Measurements from ENCODE around the gene PMFBP1. TPM values are rescaled to one million over a fixed set of nuclear protein-coding genes. Genes with fewer than 3 reads are reported as not detected.
"Not testable (repeated sequence)": the region's sequence is repeated elsewhere in the genome, so short reads cannot be mapped to it uniquely, and the experiment has no call there.

PMFBP1 gene
- total RNA-seq, 2 experiments from 2014 or later, result 1.4 to 1.6 TPM

GRCh38 chr16:72083778-72084404 lies 88.1 kb downstream of the PMFBP1 start:
- no peak overlapping the region for H3K4me3 ChIP-seq (ENCODE audit: low read length)
- CTCF ChIA-PET, result interaction anchor here (1.2 kb wide), 1 partner anchor 9 kb away, joined by 3 read pairs; the partner anchor contains the start of genes DHX38 and TXNL4B
- Mint-ChIP-seq H3K4me1 (ENCODE audit: low read depth) (no peaks in the 10 kb centered on the region), H3K27me3 (no peaks in the 10 kb centered on the region), H3K27ac (no peak overlapping the region), H3K4me3 (no peak overlapping the region), H3K36me3 (ENCODE audit: low read depth) (peaks cover 47% of the 10 kb centered on the region), H3K9me3 (peaks cover 3% of the 10 kb centered on the region)
- peaks cover 36% of the 10 kb centered on the region for H3K36me3 ChIP-seq (ENCODE audit: insufficient read depth, low read length)
- no peak for ATAC-seq (ENCODE audit: poor library complexity)
- POLR2A ChIA-PET, result no interaction called here
- H3K4me1 ChIP-seq (ENCODE audit: insufficient read depth, low read length), result no peaks in the 10 kb centered on the region
- no peak overlapping the region for H3K27ac ChIP-seq (ENCODE audit: low read depth in 1 of 2, low read length in 2 of 2)
- peaks cover 5 to 9% of the 10 kb centered on the region in 2 experiments for H3K9me3 ChIP-seq (ENCODE audit: control insufficient read depth in 1 of 2, insufficient read depth in 1 of 2, low read length in 2 of 2)
- no peaks in the 10 kb centered on the region for H3K27me3 ChIP-seq (ENCODE audit: control insufficient read depth in 1 of 2, insufficient read depth in 2 of 2, low read length in 2 of 2)
- no peak for TF ChIP-seq CTCF (IDR thresholded peaks at IDR 0.05)
- intact Hi-C loops (cut with DNase I, micrococcal nuclease), result no loop called here
- no peak for DNase-seq

- intact Hi-C loops (cut with DNase I, micrococcal nuclease); CTCF ChIA-PET: not testable (repeated sequence)
Measured at GRCh38 chr16:72076991-72077706, 94.8 kb downstream of the PMFBP1 start.

GRCh38 chr16:72075067-72075466 lies 96.9 kb downstream of the PMFBP1 start:
- H3K27me3 Mint-ChIP-seq; H3K27me3 ChIP-seq (ENCODE audit: control insufficient read depth in 1 of 2, insufficient read depth in 2 of 2, low read length in 2 of 2); H3K27ac ChIP-seq (ENCODE audit: low read depth in 1 of 2, low read length in 2 of 2); ATAC-seq (ENCODE audit: poor library complexity); H3K9me3 ChIP-seq (ENCODE audit: control insufficient read depth in 1 of 2, insufficient read depth in 1 of 2, low read length in 2 of 2); H3K9me3 Mint-ChIP-seq; DNase-seq; H3K27ac Mint-ChIP-seq; H3K36me3 Mint-ChIP-seq (ENCODE audit: low read depth); H3K4me3 Mint-ChIP-seq; intact Hi-C loops (cut with DNase I, micrococcal nuclease); H3K4me1 Mint-ChIP-seq (ENCODE audit: low read depth); H3K4me3 ChIP-seq (ENCODE audit: low read length); POLR2A ChIA-PET; H3K36me3 ChIP-seq (ENCODE audit: insufficient read depth, low read length); CTCF ChIA-PET; H3K4me1 ChIP-seq (ENCODE audit: insufficient read depth, low read length): not testable (repeated sequence)

More at GRCh38 chr16:72076991-72077706, 94.8 kb downstream of the PMFBP1 start:
- H3K4me1 Mint-ChIP-seq (ENCODE audit: low read depth); H3K4me3 ChIP-seq (ENCODE audit: low read length); H3K36me3 Mint-ChIP-seq (ENCODE audit: low read depth); H3K27me3 Mint-ChIP-seq; H3K27ac ChIP-seq (ENCODE audit: low read depth in 1 of 2, low read length in 2 of 2); H3K4me3 Mint-ChIP-seq; H3K27ac Mint-ChIP-seq; DNase-seq; H3K4me1 ChIP-seq (ENCODE audit: insufficient read depth, low read length); H3K9me3 Mint-ChIP-seq; POLR2A ChIA-PET; ATAC-seq (ENCODE audit: poor library complexity); H3K27me3 ChIP-seq (ENCODE audit: control insufficient read depth in 1 of 2, insufficient read depth in 2 of 2, low read length in 2 of 2); H3K9me3 ChIP-seq (ENCODE audit: control insufficient read depth in 1 of 2, insufficient read depth in 1 of 2, low read length in 2 of 2); H3K36me3 ChIP-seq (ENCODE audit: insufficient read depth, low read length): not testable (repeated sequence)

- H3K27ac ChIP-seq (ENCODE audit: low read depth in 1 of 2, low read length in 2 of 2), result no peak overlapping the region
- ATAC-seq (ENCODE audit: poor library complexity), result no peak
- TF ChIP-seq CTCF (IDR thresholded peaks at IDR 0.05), result no peak
- H3K27me3 ChIP-seq (ENCODE audit: control insufficient read depth in 1 of 2, insufficient read depth in 2 of 2, low read length in 2 of 2), result no peaks in the 10 kb centered on the region
- Mint-ChIP-seq H3K4me1 (ENCODE audit: low read depth) (no peaks in the 10 kb centered on the region), H3K4me3 (no peak overlapping the region), H3K9me3 (no peaks in the 10 kb centered on the region), H3K27ac (no peak overlapping the region), H3K36me3 (ENCODE audit: low read depth) (peaks cover 7% of the 10 kb centered on the region), H3K27me3 (no peaks in the 10 kb centered on the region)
- POLR2A ChIA-PET, result no interaction called here
- intact Hi-C loops (cut with DNase I, micrococcal nuclease), result loop anchor here in 1 of 2 experiments (2.0 kb wide), 1 partner anchor 45 kb away; no protein-coding TSS in a partner anchor
- H3K4me3 ChIP-seq (ENCODE audit: low read length), result no peak overlapping the region
- no peak for DNase-seq
- CTCF ChIA-PET, result no interaction called here
- no peaks in the 10 kb centered on the region for H3K36me3 ChIP-seq (ENCODE audit: insufficient read depth, low read length)
- H3K4me1 ChIP-seq (ENCODE audit: insufficient read depth, low read length), result no peaks in the 10 kb centered on the region
- no peaks in the 10 kb centered on the region for H3K9me3 ChIP-seq (ENCODE audit: control insufficient read depth in 1 of 2, insufficient read depth in 1 of 2, low read length in 2 of 2)
Measured at GRCh38 chr16:72073560-72074230, 98.3 kb downstream of the PMFBP1 start.

All from CD4-positive, alpha-beta T cell (primary cell).